Measurements from ENCODE around the gene OR5H2.

The OR5H2 gene

DNA sequence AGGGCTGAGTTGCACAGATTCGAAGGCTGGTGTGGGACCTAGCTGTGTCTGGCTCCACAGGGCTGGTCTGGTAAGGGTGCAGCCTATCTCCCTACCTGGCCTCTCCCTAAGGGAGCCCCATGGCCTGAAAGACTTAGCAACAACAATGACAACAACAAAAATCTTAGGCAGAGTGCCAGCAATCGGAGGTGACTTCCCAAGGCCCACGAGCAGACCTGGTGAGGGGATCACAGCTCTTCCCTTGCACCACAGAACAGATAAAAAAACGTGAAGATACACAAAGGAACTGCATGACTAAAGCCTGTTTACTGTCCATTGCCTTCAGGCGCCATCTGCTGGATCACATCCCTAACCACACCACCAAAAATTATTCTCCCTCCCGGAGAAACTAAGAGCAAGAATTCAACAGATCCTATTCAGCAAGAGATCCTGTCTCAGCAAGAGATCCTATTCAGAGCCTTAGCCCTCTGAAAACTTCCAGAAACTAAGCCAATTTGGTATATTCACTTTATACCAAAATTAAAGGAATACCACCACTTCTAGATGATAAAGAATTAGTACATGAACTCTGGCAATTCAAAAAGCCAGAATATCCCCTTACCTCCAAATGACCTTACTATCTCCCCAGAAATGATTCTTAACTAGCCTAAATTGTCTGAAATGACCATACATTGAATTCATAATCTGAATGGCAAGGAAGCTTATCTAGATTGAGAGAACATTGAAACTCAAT is 47.3 kb downstream of the OR5H2 start:
- TF ChIP-seq CTCF (conservative IDR thresholded peaks at IDR 0.05), result peak; percentile 89
- H3K27ac ChIP-seq, result no peak overlapping the region; the same call in 1 of the 2 replicates

DNA sequence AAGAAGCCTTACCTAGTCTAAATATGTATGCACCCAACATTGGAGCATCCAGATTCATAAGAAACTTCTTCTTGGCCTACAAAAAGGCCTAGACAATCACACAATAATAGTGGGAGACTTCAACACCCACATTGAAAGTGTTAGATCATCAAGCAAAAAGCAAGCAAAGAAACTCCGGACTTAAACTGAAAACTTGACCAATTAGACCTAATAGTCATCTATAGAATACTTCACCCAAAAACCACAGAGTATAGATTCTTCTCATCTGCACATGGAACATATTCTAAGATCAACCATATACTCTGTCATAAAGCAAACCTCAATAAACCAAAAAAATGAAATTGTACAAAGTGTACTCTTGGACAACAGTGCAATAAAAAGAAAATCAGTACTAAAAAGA is 49.0 kb downstream of the OR5H2 start:
- no peak overlapping the region for H3K27ac ChIP-seq
- no peak for TF ChIP-seq CTCF (conservative IDR thresholded peaks at IDR 0.05)
